ENCODE results near the gene OR51B4.

DNA sequence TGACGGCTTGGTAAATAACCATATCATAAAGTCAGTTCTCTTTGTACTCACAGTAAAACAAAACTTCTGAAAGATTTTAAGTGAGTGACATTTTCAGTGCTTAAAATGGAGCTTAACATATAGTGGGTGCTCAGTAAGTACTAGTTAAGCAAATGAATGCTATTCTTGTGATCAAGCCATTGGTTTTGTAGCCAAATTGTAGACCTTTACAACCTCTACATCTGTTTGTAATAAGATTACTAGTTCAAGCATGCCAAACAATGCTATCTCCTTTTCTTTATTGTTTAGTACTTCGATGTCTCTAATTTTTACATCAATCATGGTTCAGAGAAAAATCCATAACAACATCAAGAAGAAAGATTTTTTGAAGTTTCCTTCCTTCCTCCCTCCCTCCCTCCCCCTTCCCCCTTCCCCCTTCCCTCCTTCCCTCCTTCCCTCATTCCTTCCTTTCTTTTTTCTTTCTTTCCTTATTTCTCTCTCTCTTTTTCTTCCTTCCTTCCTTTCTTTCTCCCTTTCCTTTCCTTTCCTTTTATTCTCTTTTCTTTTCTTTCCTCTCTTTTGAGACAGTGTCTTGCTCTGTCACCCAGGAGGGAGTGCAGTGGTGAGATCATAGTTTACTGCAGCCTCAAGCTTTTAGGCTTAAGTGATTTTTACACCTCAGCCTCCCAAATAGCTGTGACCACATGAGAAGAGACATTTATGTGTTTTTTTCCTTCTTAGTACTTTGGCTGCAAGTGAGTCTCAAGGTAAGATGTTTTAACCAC is 5.7 kb upstream of the OR51B4 start:
- TF ChIP-seq JUND (IDR thresholded peaks at IDR 0.05) (no peak), TEAD4 (IDR thresholded peaks at IDR 0.05; ENCODE audit: borderline replicate concordance, insufficient read depth) (no peak), MEF2A (IDR thresholded peaks at IDR 0.05; ENCODE audit: borderline replicate concordance, low read depth) (no peak)
